ENCODE results near the gene GATC.
A peak's percentile ranks its signal among the peaks of the same experiment; 100 is the strongest.
"Not testable (repeated sequence)": the region's sequence is repeated elsewhere in the genome, so short reads cannot be mapped to it uniquely, and the experiment has no call there.

Gene GATC

GRCh38 chr12:120429368-120429767, 16.9 kb upstream of the GATC start:
- TF ChIP-seq CTBP1 (IDR thresholded peaks at IDR 0.05; ENCODE audit: borderline replicate concordance) (no peak), FOXK2 (IDR thresholded peaks at IDR 0.05) (no peak)
- DNase-seq (ENCODE audit: extremely low spot score), result no peak
- ChIA-PET CTCF (interaction anchor here (0.8 to 1.4 kb wide), 8 partner anchors 9 to 103 kb away, joined by 3 to 9 read pairs (median 5); partner anchors contain the start of gene SRSF9), POLR2A (interaction anchor here (1.2 to 1.7 kb wide), 3 partner anchors 39 to 138 kb away, joined by 4 to 8 read pairs (median 6); partner anchors contain the start of gene RNU4-2)

DNA sequence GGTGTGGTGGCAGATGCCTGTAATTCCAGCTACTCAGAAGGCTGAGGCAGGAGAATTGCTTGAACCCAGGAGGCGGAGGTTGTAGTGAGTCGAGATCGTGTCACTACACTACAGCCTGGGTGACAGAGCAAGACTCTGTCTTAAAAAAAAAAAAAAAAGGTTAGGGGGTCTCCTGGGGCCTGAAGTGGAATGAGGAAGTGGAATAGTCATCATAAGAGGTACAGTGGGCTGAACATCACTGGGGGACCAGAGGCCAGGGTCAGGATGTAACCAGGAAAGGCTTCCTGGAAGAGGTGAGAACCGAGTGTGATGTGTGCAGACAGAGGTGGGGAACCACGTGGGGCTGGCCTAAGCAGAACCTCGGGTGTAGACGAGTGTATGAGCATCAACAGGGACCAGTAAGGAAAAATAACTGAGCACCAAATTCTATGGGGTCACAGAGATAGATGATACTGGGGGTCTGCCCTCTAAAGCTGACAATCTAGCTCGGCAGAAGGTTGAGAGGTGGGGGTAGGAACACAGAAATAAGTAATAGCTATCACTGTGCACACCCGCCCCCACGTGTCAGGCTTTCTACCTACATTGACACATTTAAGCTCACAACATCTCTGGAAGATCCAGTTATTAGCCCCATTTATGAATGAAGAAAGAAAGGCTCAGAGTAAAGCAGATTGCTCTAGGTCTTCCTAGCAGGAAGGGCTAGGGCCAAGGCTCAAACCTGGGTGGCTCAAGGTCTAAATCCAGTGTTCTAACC, 13.3 kb upstream of the GATC start:
- TF ChIP-seq LEF1 (IDR thresholded peaks at IDR 0.05; ENCODE audit: borderline replicate concordance), result no peak
- TF ChIP-seq TARDBP (IDR thresholded peaks at IDR 0.05), result no peak
- no peak for TF ChIP-seq SP1 (IDR thresholded peaks at IDR 0.05)
- no peak for TF ChIP-seq CTBP1 (IDR thresholded peaks at IDR 0.05; ENCODE audit: borderline replicate concordance)
- TF ChIP-seq HDGF (IDR thresholded peaks at IDR 0.05; ENCODE audit: borderline replicate concordance), result no peak
- no peak for TF ChIP-seq FOXK2 (IDR thresholded peaks at IDR 0.05)
- POLR2A ChIA-PET, result no interaction called here
- CTCF ChIA-PET, result interaction anchor here (1.0 to 2.6 kb wide), 2 partner anchors 66 to 78 kb away, joined by 4 to 7 read pairs; no protein-coding TSS in a partner anchor
- no peak for DNase-seq (ENCODE audit: extremely low spot score)

GRCh38 chr12:120437735-120438494, 8.3 kb upstream of the GATC start, which contains the start of gene COX6A1:
Gene COX6A1, plus strand, starts transcription at chr12:120438113. Its CDS starts 14 bp downstream, at chr12:120438127.
- peak; percentile 97 for DNase-seq (ENCODE audit: extremely low spot score)
- TF ChIP-seq PKNOX1 (IDR thresholded peaks at IDR 0.05) (peak; percentile 58), ELF4 (IDR thresholded peaks at IDR 0.05) (peak; percentile 55; the same call in 1 of the 2 replicates), LEF1 (IDR thresholded peaks at IDR 0.05; ENCODE audit: borderline replicate concordance) (no peak)
- ChIA-PET CTCF (interaction anchor here (0.6 to 1.0 kb wide), 3 partner anchors 20 to 71 kb away, joined by 3 to 6 read pairs (median 5); no protein-coding TSS in a partner anchor), POLR2A (interaction anchor here (0.5 to 2.3 kb wide), 17 partner anchors 8 to 146 kb away, joined by 3 to 12 read pairs (median 3); partner anchors contain the start of gene RNU4-2)

DNA sequence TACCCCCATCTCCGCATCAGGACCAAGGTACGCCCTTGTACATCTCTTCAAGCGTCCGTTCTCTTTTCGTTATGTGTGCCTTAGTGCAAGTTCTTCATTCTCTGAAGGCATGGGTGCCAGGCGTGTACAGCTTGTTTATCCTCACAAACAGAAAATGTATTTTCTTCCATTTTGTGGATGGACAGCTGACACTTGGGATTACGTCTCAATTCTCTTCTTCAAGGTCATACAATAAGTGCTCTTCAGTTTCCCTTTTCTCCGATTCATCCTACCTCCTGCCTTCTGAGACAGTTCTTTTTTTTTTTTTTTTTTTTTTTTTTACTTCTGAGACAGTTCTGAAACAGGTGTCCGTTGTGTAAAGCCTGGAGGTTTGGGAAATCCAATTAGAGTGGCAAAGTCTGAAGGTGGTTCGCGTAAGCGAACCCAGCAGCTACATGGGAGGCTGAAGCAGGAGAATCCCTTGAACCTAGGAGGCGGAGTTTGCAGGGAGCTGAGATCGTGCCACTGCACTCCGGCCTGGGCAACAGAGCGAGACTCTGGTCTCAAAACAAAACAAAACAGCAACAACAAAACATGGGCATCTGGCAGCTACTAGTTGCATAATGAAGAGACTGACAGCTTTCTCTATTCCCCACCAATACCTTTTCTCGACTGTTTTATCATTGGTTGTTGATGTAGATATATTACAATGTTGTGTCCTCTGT, 7.6 kb upstream of the GATC start:
- POLR2A ChIA-PET, result interaction anchor here (0.9 to 2.3 kb wide), 7 partner anchors 28 to 147 kb away, joined by 3 to 12 read pairs (median 3); partner anchors contain the start of gene RNU4-2
- TF ChIP-seq ZNF384 (IDR thresholded peaks at IDR 0.05) (no peak; the same call in 1 of the 2 replicates), ARNT (IDR thresholded peaks at IDR 0.05) (no peak), FOXM1 (IDR thresholded peaks at IDR 0.05; ENCODE audit: borderline replicate concordance) (no peak), FOXK2 (IDR thresholded peaks at IDR 0.05) (no peak), SUZ12 (IDR thresholded peaks at IDR 0.05) (no peak), LEF1 (IDR thresholded peaks at IDR 0.05; ENCODE audit: borderline replicate concordance) (no peak), PKNOX1 (IDR thresholded peaks at IDR 0.05) (no peak), ELF4 (IDR thresholded peaks at IDR 0.05) (no peak), SP1 (IDR thresholded peaks at IDR 0.05) (no peak), L3MBTL2 (conservative IDR thresholded peaks at IDR 0.05) (no peak), BHLHE40 (IDR thresholded peaks at IDR 0.05; ENCODE audit: borderline replicate concordance) (no peak), TARDBP (IDR thresholded peaks at IDR 0.05) (no peak), HDGF (IDR thresholded peaks at IDR 0.05; ENCODE audit: borderline replicate concordance) (no peak), CTBP1 (IDR thresholded peaks at IDR 0.05; ENCODE audit: borderline replicate concordance) (no peak), FOXA1 (IDR thresholded peaks at IDR 0.05) (no peak), NFRKB (IDR thresholded peaks at IDR 0.05) (no peak)
- no peak for DNase-seq (ENCODE audit: extremely low spot score)
- CTCF ChIA-PET, result interaction anchor here (0.5 to 1.0 kb wide), 3 partner anchors 25 to 84 kb away, joined by 3 to 6 read pairs (median 4); no protein-coding TSS in a partner anchor

GRCh38 chr12:120439646-120440247, 6.5 kb upstream of the GATC start:
- TF ChIP-seq SUZ12 (IDR thresholded peaks at IDR 0.05), result no peak
- TF ChIP-seq ELF4 (IDR thresholded peaks at IDR 0.05), result no peak
- TF ChIP-seq HDGF (IDR thresholded peaks at IDR 0.05; ENCODE audit: borderline replicate concordance), result no peak
- no peak for TF ChIP-seq TARDBP (IDR thresholded peaks at IDR 0.05)
- ChIA-PET CTCF (interaction anchor here (1.0 to 1.6 kb wide), 3 partner anchors 18 to 72 kb away, joined by 3 to 4 read pairs (median 3); no protein-coding TSS in a partner anchor), POLR2A (interaction anchor here (1.0 to 2.3 kb wide), 3 partner anchors 19 to 239 kb away, joined by 3 to 5 read pairs (median 4); partner anchors contain the start of gene RPLP0)
- peak; percentile 72 for DNase-seq (ENCODE audit: extremely low spot score)

DNA sequence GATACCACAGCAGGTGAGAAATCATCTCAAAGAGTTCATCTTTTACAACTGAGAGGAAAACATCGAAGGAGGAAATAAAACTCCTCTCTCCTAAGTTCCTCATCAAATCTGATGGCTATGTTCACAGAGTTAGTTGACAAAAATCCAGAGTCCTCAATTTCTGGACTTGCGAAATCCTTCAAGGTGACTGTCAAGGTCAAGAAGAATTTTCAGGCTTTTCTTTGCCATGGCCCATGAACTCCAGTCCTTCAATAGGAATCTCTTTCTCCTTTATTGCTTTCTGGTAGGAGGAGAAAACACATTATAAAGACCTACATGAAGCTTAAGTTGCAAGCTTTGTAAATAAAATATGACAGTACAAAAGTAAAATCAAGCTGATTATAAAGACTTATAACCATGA, 1.6 kb upstream of the GATC start:
- no peak for DNase-seq (ENCODE audit: extremely low spot score)
- POLR2A ChIA-PET, result interaction anchor here (1.2 kb wide), 1 partner anchor 52 kb away, joined by 4 read pairs; no protein-coding TSS in a partner anchor
- CTCF ChIA-PET, result no interaction called here
- TF ChIP-seq LEF1 (IDR thresholded peaks at IDR 0.05; ENCODE audit: borderline replicate concordance), result no peak
- TF ChIP-seq PKNOX1 (IDR thresholded peaks at IDR 0.05), result no peak
- TF ChIP-seq SUZ12 (IDR thresholded peaks at IDR 0.05), result no peak
- TF ChIP-seq SP1 (IDR thresholded peaks at IDR 0.05), result no peak
- no peak for TF ChIP-seq ARNT (IDR thresholded peaks at IDR 0.05)
- no peak for TF ChIP-seq CTBP1 (IDR thresholded peaks at IDR 0.05; ENCODE audit: borderline replicate concordance)
- no peak for TF ChIP-seq NFRKB (IDR thresholded peaks at IDR 0.05)
- TF ChIP-seq TARDBP (IDR thresholded peaks at IDR 0.05), result no peak
- TF ChIP-seq ZNF384 (IDR thresholded peaks at IDR 0.05), result no peak
- no peak for TF ChIP-seq L3MBTL2 (conservative IDR thresholded peaks at IDR 0.05)
- no peak for TF ChIP-seq FOXA1 (IDR thresholded peaks at IDR 0.05)
- TF ChIP-seq ELF4 (IDR thresholded peaks at IDR 0.05), result no peak

GRCh38 chr12:120446844-120447178, 567 bp downstream of the GATC start:
- ChIA-PET POLR2A (interaction anchor here (1.0 kb wide), 1 partner anchor 19 kb away, joined by 3 read pairs; no protein-coding TSS in a partner anchor), CTCF (interaction anchor here (0.9 kb wide), 1 partner anchor 79 kb away, joined by 3 read pairs; no protein-coding TSS in a partner anchor)
- DNase-seq (ENCODE audit: extremely low spot score), result not testable (repeated sequence)
